Astrocyte (in vitro differentiated cells and primary cell): ENCODE results near the gene GH1.

Experiments used
- EZH2 ChIP-seq: IDR thresholded peaks from 2 replicates; pipeline ENCODE4 v1.6.1; 2012; ENCODE audit warnings: mild to moderate bottlenecking, low read length, inconsistent platforms; ENCODE audit not compliant: insufficient read depth
- TF ChIP-seq, protein P1 (sequence below): IDR thresholded peaks from 2 replicates; pipeline ENCODE4 v1.5.1; 2011; ENCODE audit warnings: low read depth, mild to moderate bottlenecking, inconsistent platforms, low read length, moderate library complexity; ENCODE audit not compliant: insufficient read depth

DNA sequence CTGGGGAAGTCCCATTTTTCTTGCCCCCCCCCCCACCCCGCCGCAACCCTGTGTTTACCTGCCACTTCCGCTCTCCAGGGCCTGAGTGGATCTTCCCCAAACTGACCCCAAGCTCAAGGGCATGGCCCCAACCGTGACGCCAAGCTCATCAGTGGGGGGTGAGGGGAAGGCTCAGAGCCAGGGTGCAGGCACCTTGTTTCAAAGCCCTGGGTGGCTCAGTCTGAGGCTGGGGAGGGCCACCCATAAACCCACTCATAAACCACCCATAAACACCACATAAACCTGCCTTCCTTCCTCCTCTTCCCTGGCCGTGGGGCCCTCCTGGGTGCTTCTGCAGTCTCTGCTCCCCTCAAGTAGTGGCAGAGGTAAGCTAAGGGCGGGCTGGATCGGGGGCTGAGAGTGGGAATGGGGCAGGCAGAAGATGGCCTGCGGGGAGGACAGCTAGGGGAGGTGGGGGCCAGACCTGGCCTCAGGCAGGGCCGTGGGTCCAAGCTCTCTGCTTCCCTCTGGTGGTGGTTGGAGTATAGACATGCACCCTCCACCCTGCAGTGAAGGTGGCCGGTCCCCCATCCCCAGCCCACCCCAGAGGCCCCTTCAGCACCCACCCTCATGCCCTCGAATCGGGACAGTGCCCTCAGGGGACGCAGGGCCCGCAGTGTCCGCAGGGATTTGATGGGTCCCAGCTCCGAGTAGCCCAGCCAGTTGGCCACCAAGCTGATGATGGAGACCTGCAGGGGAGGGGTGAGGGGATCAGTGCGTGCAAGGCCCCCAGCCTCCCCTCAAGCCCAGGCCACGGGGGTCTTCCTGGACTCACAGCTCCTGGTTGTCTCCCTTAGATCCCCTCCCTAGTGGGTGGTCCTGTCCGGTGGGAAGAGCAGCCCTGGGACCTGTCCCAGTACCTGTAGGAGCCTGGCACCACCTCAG is 28.1 kb upstream of the GH1 start:
- TF ChIP-seq, protein P1, sequence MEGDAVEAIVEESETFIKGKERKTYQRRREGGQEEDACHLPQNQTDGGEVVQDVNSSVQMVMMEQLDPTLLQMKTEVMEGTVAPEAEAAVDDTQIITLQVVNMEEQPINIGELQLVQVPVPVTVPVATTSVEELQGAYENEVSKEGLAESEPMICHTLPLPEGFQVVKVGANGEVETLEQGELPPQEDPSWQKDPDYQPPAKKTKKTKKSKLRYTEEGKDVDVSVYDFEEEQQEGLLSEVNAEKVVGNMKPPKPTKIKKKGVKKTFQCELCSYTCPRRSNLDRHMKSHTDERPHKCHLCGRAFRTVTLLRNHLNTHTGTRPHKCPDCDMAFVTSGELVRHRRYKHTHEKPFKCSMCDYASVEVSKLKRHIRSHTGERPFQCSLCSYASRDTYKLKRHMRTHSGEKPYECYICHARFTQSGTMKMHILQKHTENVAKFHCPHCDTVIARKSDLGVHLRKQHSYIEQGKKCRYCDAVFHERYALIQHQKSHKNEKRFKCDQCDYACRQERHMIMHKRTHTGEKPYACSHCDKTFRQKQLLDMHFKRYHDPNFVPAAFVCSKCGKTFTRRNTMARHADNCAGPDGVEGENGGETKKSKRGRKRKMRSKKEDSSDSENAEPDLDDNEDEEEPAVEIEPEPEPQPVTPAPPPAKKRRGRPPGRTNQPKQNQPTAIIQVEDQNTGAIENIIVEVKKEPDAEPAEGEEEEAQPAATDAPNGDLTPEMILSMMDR, result peak; percentile 28
- TF ChIP-seq EZH2, result no peak
